Activated T-cell treated with anti-CD3 and anti-CD28 coated beads, Interleukin-2, amount 50 U/mL, for 72 hours (primary cell): ENCODE results near the gene AVP. TPM values are rescaled to one million over a fixed set of nuclear protein-coding genes. Genes with fewer than 3 reads are reported as not detected.
A peak's percentile ranks its signal among the peaks of the same experiment; 100 is the strongest.
"Not testable (repeated sequence)": the region's sequence is repeated elsewhere in the genome, so short reads cannot be mapped to it uniquely, and the experiment has no call there.

Experiments
- ATAC-seq, 2 donors: fragments of 150-1000 bp; cut with Tn5 transposase; replicated peaks in 1 of 2; 2 replicates each; pipeline ENCODE4 v1.10.0; 2021; ENCODE audit warnings: moderate library complexity in 2 of 2, mild to moderate bottlenecking in 1 of 2
- DNase-seq, 2 donors: peaks; one replicate each; pipeline ENCODE4 v3.0.0; 2021 to 2022; ENCODE audit warnings: mixed read lengths in 1 of 2
- H3K27ac Mint-ChIP-seq: one replicate; pipeline ENCODE4 v1.8.0; 2022; ENCODE audit warnings: mild to moderate bottlenecking, moderate library complexity, mixed read lengths
- H3K27me3 Mint-ChIP-seq: one replicate; pipeline ENCODE4 v1.8.0; 2022; ENCODE audit warnings: low read depth, mixed read lengths
- H3K36me3 Mint-ChIP-seq, 2 donors: one replicate each; pipeline ENCODE4 v1.8.0; 2022; ENCODE audit warnings: mixed read lengths in 2 of 2, mild to moderate bottlenecking in 1 of 2; ENCODE audit not compliant: insufficient read depth in 2 of 2
- H3K4me1 Mint-ChIP-seq: one replicate; pipeline ENCODE4 v1.8.0; 2022; ENCODE audit warnings: low read depth, mixed read lengths
- H3K4me3 Mint-ChIP-seq, 2 donors: one replicate each; pipeline ENCODE4 v1.8.0; 2022; ENCODE audit warnings: mild to moderate bottlenecking in 2 of 2, mixed read lengths in 2 of 2, moderate library complexity in 2 of 2
- H3K9me3 Mint-ChIP-seq, 2 donors: one replicate each; pipeline ENCODE4 v1.8.0; 2022; ENCODE audit warnings: mixed read lengths in 2 of 2
- total RNA-seq, 2 donors: library from RNA; stranded (reverse); gene quantifications; one replicate each; pipeline ENCODE4 v1.2.3, GENCODE V29; 2022

The AVP gene
- total RNA-seq, 2 donors from 2014 or later = not detected

- Mint-ChIP-seq H3K27ac (peak within 1 kb of the TSS; percentile 77), H3K9me3 (no peaks in the 10 kb centered on the region), H3K27me3 (no peaks in the 10 kb centered on the region), H3K36me3 (peaks cover 0 to 2% of the 10 kb centered on the region in 2 donors), H3K4me1 (peaks cover 30% of the 10 kb centered on the region), H3K4me3 (peak within 1 kb of the TSS; percentile 82 to 83)
- DNase-seq (peak; percentile 69 to 74), ATAC-seq (peak; percentile 77 to 87)
These were observed 12.7 kb downstream of the AVP start, which contains the start of gene OXT for GRCh38 chr20:3071610-3072529. Gene OXT (plus strand): TSS chr20:3071620. CDS start chr20:3071656, 36 bp downstream.

GRCh38 chr20:3071266-3071609 is 13.3 kb downstream of the AVP start:
- ATAC-seq = no peak
- peaks cover 0 to 2% of the 10 kb centered on the region in 2 donors for H3K36me3 Mint-ChIP-seq
- H3K27ac Mint-ChIP-seq = no peak overlapping the region
- H3K9me3 Mint-ChIP-seq = no peaks in the 10 kb centered on the region
- H3K4me3 Mint-ChIP-seq = peak overlapping the region; percentile 82 to 83
- H3K4me1 Mint-ChIP-seq = peaks cover 27% of the 10 kb centered on the region
- H3K27me3 Mint-ChIP-seq = no peaks in the 10 kb centered on the region
- DNase-seq = no peak

GRCh38 chr20:3070725-3071124 is 13.8 kb downstream of the AVP start:
- H3K4me3 Mint-ChIP-seq = peak overlapping the region; percentile 82 to 83
- DNase-seq (no peak), ATAC-seq (no peak)
- no peak overlapping the region for H3K27ac Mint-ChIP-seq
- no peaks in the 10 kb centered on the region for H3K27me3 Mint-ChIP-seq
- H3K36me3 Mint-ChIP-seq = peaks cover 0 to 2% of the 10 kb centered on the region in 2 donors
- H3K9me3 Mint-ChIP-seq = no peaks in the 10 kb centered on the region
- peaks cover 27% of the 10 kb centered on the region for H3K4me1 Mint-ChIP-seq

GRCh38 chr20:3068986-3069900 is 15.3 kb downstream of the AVP start:
- Mint-ChIP-seq H3K9me3 (no peaks in the 10 kb centered on the region), H3K36me3 (peaks cover 0 to 2% of the 10 kb centered on the region in 2 donors), H3K27ac (no peak overlapping the region), H3K4me3 (no peak overlapping the region), H3K4me1 (peaks cover 30% of the 10 kb centered on the region), H3K27me3 (no peaks in the 10 kb centered on the region)
- ATAC-seq = no peak
- DNase-seq = peak in 1 of 2 donors; percentile 37

GRCh38 chr20:3068075-3068474 is 16.4 kb downstream of the AVP start:
- H3K36me3 Mint-ChIP-seq = peaks cover 0 to 2% of the 10 kb centered on the region in 2 donors
- no peak overlapping the region for H3K4me3 Mint-ChIP-seq
- H3K27ac Mint-ChIP-seq = no peak overlapping the region
- no peaks in the 10 kb centered on the region for H3K27me3 Mint-ChIP-seq
- ATAC-seq (no peak), DNase-seq (no peak)
- H3K4me1 Mint-ChIP-seq = peaks cover 29% of the 10 kb centered on the region
- no peaks in the 10 kb centered on the region for H3K9me3 Mint-ChIP-seq

- DNase-seq (no peak), ATAC-seq (no peak)
- Mint-ChIP-seq H3K4me1 (peaks cover 22% of the 10 kb centered on the region), H3K36me3 (peaks cover 0 to 2% of the 10 kb centered on the region in 2 donors), H3K9me3 (no peaks in the 10 kb centered on the region), H3K4me3 (no peak overlapping the region), H3K27me3 (no peaks in the 10 kb centered on the region), H3K27ac (no peak overlapping the region)
These were observed 17.1 kb downstream of the AVP start for GRCh38 chr20:3067139-3068014.

- H3K9me3 Mint-ChIP-seq, H3K36me3 Mint-ChIP-seq: not testable (repeated sequence)
These were observed 20.4 kb downstream of the AVP start for GRCh38 chr20:3064119-3064518.

GRCh38 chr20:3059489-3059888 is 25.0 kb downstream of the AVP start:
- Mint-ChIP-seq H3K27ac (no peak overlapping the region), H3K4me1 (peaks cover 7% of the 10 kb centered on the region), H3K4me3 (no peak overlapping the region), H3K27me3 (no peaks in the 10 kb centered on the region), H3K9me3 (no peaks in the 10 kb centered on the region), H3K36me3 (no peaks in the 10 kb centered on the region)
- DNase-seq = no peak
- ATAC-seq = peak in 1 of 2 donors; percentile 17

More at GRCh38 chr20:3064119-3064518, 20.4 kb downstream of the AVP start:
- peaks cover 12% of the 10 kb centered on the region for H3K4me1 Mint-ChIP-seq
- DNase-seq, ATAC-seq, H3K27ac Mint-ChIP-seq, H3K27me3 Mint-ChIP-seq, H3K4me3 Mint-ChIP-seq: not testable (repeated sequence)

GRCh38 chr20:3051385-3052019 is 33.0 kb downstream of the AVP start:
- Mint-ChIP-seq H3K4me3 (no peak overlapping the region), H3K27ac (peak overlapping the region; percentile 68), H3K4me1 (peaks cover 59% of the 10 kb centered on the region), H3K36me3 (peaks cover 15 to 29% of the 10 kb centered on the region in 2 donors), H3K27me3 (no peaks in the 10 kb centered on the region), H3K9me3 (no peaks in the 10 kb centered on the region)
- DNase-seq = no peak
- ATAC-seq = peak; percentile 28 to 54

GRCh38 chr20:3047486-3048419 is 36.8 kb downstream of the AVP start:
- DNase-seq = no peak
- H3K4me3 Mint-ChIP-seq = peak overlapping the region; percentile 91 to 95
- no peaks in the 10 kb centered on the region for H3K9me3 Mint-ChIP-seq
- peaks cover 19 to 30% of the 10 kb centered on the region in 2 donors for H3K36me3 Mint-ChIP-seq
- H3K27ac Mint-ChIP-seq = peak overlapping the region; percentile 91
- no peaks in the 10 kb centered on the region for H3K27me3 Mint-ChIP-seq
- ATAC-seq = no peak
- H3K4me1 Mint-ChIP-seq = peaks cover 73% of the 10 kb centered on the region
